GM18867 (cell line): ENCODE measurements around the gene PGLYRP4.
"Not testable (repeated sequence)": the region's sequence is repeated elsewhere in the genome, so short reads cannot be mapped to it uniquely, and the experiment has no call there.

Experiments
- ATAC-seq: cut with Tn5 transposase; IDR thresholded peaks from one replicate; pipeline ENCODE4 v1.9.1; 2021; ENCODE audit warnings: mild to moderate bottlenecking, moderate library complexity; ENCODE audit not compliant: unreplicated experiment

The PGLYRP4 gene

DNA sequence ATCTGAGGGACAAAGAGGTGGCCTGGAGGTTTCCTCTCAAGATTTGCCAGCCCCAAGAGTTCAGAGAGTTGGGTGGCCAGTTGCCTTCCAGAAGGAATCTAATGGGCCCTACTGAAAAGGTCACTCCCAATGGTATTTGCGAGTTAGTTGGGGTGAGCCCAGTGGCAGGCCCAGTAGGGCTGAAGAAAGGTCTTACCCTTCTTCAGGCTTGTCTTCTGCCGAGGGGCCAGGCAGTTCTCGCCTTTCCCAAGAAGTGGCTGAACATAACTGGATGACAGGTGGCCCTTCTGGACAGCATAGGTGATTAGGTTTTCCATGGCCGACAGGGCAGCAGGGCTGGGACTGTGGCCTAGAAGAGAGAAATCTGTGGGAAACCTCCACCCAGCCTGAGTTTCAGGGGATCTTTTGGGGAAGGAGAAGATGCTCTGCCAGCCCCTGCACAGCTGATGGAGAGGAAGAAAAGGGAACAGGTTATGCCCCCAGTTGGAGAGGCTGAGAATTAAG is 7.2 kb downstream of the PGLYRP4 start:
- ATAC-seq, result no peak

- ATAC-seq, result no peak
Measured at GRCh38 chr1:153340356-153340755, 8.3 kb downstream of the PGLYRP4 start.

- no peak for ATAC-seq
Measured at GRCh38 chr1:153339802-153340201, 8.8 kb downstream of the PGLYRP4 start.

DNA sequence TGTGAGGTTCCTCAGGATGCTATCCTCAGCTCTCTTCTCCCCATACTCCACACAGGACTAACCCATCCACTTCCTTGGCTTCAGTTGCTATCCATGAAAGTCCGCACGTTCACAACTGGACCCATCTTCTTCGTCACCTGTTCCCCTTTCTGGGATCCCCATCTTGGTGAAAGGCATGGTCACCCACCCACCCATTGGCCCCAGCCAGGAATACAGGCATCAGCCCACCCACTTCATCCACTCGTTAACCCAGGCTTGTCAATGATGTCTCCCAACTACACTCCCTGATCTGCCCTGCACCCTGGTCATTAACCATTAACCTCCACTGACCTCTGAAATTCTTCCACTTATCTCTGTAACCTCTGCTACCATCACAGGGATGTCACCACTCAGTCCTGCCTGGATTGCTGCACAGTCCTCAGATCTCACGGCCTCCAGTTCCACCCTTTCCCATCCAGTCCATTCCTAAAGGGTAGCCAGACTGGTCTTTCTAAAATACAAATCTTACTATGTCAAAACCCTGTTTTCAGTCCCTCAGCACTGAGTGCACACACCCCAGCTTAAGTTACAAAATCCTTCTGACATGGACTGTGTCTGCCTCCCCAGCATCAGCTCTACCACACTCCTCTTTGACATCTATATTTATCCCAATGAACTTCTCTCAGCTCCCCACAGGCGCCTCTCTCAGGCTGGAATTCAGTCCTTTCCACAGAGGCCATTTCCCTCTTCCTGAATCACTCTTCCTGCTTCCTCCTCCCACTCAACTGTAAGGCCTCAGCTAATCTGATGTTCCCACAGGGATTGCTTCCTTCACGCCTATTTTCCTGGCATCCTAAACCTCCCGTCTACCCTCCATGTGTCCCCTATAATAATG is 10.4 kb downstream of the PGLYRP4 start:
- ATAC-seq, result no peak

- no peak for ATAC-seq
Measured at GRCh38 chr1:153336650-153337049, 12.0 kb downstream of the PGLYRP4 start.

DNA sequence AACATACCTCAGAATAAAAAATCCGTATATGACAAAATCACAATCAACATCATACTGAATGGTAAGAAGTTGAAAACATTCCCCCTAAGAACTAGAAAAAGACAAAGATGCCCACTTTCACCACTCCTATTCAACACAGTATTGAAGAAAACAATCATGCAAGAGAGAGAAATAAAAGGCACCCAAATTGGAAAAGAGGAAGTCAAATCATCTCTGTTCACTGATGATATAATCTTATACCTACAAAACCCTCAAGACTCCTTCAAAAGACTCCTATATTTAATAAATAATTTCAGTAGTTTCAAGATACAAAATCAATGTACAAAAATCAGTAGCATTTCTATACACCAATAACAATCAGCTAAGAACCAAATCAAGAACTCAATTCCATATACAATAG is 14.7 kb downstream of the PGLYRP4 start:
- ATAC-seq, result no peak

GRCh38 chr1:153324912-153325311 is 23.7 kb downstream of the PGLYRP4 start:
- ATAC-seq, result no peak

GRCh38 chr1:153322568-153322967 is 26.1 kb downstream of the PGLYRP4 start:
- ATAC-seq, result no peak

DNA sequence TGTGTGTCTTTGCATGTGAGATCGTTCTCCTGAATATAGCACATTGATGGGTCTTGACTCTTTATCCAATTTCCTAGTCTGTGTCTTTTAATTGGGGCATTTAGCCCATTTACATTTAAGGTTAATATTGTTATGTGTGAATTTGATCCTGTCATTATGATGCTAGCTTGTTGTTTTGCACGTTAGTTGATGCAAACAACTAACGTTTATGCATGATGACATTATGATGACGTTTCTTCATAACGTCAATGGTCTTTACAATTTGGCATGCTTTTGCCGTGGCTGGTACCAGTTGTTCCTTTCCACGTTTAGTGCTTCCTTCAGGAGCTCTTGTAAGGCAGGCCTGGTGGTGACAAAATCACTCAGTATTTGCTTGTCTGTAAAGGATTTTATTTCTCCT is 30.5 kb downstream of the PGLYRP4 start:
- not testable (repeated sequence) for ATAC-seq

DNA sequence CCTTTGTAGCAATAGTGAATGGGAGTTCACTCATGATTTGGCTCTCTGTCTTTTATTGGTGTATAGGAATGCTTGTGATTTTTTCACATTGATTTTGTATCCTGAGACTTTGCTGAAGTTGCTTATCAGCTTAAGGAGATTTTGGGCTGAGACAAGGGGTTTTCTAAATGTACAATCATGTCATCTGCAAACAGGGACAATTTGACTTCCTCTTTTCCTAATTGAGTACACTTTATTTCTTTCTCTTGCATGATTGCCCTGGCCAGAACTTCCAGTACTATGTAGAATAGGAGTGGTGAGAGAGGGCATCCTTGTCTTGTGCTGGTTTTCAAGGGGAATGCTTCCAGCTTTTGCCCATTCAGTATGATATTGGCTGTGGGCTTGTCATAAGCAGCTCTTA is 32.6 kb downstream of the PGLYRP4 start:
- ATAC-seq, result not testable (repeated sequence)

DNA sequence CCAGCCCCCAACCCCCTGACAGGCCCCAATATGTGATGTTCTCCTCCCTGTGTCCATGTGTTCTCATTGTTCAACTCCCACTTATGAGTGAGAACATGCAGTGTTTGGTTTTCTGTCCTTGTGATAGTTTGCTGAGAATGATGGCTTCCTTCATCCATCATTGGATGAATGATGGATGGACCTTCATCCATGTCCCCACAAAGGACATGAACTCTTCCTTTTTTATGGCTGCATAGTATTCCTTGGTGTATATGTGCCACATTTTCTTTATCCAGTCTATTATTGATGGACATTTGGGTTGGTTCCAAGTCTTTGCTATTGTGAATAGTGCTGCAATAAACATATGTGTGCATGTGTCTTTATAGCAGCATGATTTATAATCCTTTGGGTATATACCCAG is 34.3 kb downstream of the PGLYRP4 start:
- not testable (repeated sequence) for ATAC-seq

- ATAC-seq, result no peak
Measured at GRCh38 chr1:153313288-153313687, 35.4 kb downstream of the PGLYRP4 start.

DNA sequence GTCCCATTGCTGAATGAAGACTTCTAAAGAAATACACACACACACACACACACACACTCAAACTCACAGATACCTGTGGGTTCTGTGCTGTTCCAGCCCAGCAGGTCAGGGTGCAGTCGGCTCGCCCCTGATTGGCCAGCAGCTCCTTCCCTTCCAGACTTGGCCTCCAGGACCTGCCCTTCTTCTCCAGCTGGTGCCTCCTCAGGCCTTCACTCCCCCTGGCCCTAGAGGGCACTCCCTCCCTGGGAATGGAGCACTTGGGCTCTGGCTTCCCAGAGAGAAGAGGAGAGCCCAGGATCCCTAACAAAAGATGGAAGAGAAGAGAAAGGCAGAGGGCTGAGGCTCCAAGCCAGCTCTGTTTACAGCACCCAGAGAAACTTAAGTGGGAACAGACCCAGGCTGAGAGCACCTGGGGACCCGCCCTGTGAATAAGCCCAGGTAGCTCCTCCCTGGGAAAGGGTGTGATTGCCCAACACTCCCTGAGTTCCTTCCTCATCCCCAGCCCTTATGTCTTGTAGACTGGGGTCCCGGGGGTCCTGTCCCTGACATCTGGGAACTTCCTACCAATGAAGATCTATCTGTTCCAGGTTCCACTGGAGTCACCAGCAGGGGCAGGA is 36.0 kb downstream of the PGLYRP4 start, which contains the start of gene PGLYRP3:
TSS of gene PGLYRP3 (minus strand) at position 383 of the 617 bp plus-strand sequence. CDS start 2,287 bp downstream, outside the sequence.
- ATAC-seq, result no peak

- ATAC-seq, result no peak
Measured at GRCh38 chr1:153310526-153310925, 38.1 kb downstream of the PGLYRP4 start.

GRCh38 chr1:153309441-153309840 is 39.2 kb downstream of the PGLYRP4 start:
- ATAC-seq, result no peak

- ATAC-seq, result no peak
Measured at GRCh38 chr1:153308540-153308939, 40.1 kb downstream of the PGLYRP4 start.

GRCh38 chr1:153307221-153307600 is 41.4 kb downstream of the PGLYRP4 start:
- ATAC-seq, result no peak

- no peak for ATAC-seq
Measured at GRCh38 chr1:153306303-153307220, 42.1 kb downstream of the PGLYRP4 start.

- no peak for ATAC-seq
Measured at GRCh38 chr1:153305682-153306081, 43.0 kb downstream of the PGLYRP4 start.

DNA sequence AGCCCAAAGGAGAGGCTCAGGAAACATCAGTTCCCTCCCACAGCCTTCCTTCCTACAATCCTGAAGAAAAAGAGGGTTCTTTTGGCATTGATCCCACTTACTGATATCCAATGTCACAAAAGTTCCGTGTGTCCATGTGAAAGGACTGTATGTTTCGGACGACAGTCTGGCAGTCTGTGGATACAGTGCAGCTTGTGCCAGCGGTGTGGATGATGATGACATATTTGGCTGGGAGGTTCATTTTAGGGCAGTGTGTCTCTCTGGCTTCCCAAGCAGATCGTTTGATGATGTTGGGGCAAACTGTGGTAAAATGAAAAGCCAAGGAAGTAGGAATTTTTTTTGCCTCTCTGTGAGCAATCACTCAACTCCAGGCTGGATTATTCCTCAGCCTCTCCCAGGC is 46.3 kb downstream of the PGLYRP4 start:
- ATAC-seq, result no peak

DNA sequence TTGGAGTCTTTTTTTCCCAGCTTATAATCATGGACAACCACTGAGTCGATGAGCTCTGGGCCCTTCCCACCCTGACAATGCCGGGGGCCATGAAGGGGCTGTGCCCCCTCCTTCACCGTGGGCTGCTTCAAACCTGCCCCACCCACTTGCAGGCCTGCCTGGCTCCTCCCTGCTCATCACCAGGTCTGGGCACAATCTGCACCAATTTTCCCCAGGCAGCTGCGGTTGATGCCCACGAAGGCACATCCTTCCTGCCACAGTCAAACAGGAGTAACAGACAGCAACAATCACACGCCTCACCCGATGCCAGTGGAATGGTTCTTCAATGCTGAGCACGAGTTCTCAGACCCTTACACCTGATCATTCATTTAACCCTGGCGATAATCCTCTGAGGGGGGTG is 54.8 kb downstream of the PGLYRP4 start:
- ATAC-seq, result no peak
